ENCODE data around the gene VSIG10. TPM values are rescaled to one million over a fixed set of nuclear protein-coding genes. Genes with fewer than 3 reads are reported as not detected.

Gene VSIG10
- polyA plus RNA-seq, 1 experiment: 9.3 TPM

DNA sequence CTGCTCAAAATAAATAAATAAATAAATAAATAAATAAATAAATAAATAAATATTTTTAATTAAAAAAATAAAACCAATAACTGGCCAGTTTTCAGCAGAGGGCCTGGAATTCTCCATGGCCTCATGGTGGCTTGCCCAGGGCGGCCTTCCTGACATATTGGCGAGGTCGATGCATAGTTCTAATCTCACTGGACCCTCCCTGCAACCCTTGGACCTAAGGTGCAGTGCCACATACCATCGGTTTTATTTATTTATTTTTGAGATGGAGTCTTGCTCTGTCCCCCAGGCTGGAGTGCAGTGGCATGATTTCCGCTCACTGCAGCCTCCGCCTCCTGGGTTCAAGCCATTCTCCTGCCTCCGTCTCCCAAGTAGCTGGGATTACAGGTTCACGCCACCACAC is 3.9 kb upstream of the VSIG10 start:
- Histone ChIP-seq H3K27me3 (ENCODE audit: control insufficient read depth, insufficient read depth, low read length) (no peaks in the 10 kb centered on the region), H3K4me3 (ENCODE audit: low read depth, low read length) (no peak overlapping the region), H3K36me3 (ENCODE audit: control insufficient read depth, insufficient read depth, low read length) (no peaks in the 10 kb centered on the region)
- CTCF ChIA-PET: interaction anchor here (3.3 kb wide), 1 partner anchor 14 kb away, joined by 18 read pairs; no protein-coding TSS in a partner anchor
- POLR2A ChIA-PET: no interaction called here
- TF ChIP-seq CTCF (IDR thresholded peaks at IDR 0.05; ENCODE audit: insufficient read depth, low read depth, low read length): no peak
- no peak for DNase-seq (ENCODE audit: low read depth)

DNA sequence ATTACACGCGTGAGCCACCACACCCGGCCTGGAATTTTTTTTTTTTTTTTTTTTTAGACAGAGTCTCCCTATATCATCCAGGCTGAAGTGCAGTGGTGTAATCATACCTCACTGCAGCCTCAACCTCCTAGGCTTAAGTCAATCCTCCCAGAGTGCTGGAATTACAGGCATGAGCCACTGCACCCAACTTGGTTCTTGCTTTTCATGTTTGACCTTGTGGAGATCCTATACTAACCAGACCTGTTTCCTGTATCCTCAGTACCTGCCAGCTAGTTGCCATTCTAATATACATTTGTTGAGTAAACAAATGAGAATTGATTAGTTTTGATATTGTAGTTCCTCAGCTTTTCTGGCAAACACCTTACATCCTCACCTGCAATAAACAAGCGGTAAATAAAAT is 3.2 kb upstream of the VSIG10 start:
- no peaks in the 10 kb centered on the region for H3K27me3 ChIP-seq (ENCODE audit: control insufficient read depth, insufficient read depth, low read length)
- CTCF ChIA-PET: no interaction called here

DNA sequence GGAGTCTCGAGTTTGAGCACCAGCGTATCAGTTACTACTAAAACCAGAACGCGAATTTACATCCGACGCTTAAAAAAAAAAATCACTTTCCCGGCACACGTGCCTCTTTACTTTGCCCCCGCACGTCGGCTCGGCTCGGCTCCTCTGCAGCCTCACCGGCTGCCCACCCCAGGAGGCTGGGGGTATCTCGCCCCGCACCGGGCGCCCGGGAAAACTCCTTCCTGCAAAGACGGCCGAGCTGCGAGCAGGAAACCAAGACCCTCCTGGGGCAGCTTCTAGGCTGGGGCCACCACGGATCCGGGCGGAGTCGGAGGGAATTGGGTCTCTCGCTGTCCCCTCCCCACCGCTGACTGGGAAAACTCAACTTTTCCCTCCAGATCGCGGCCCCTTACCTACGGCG is 610 bp downstream of the VSIG10 start:
- CTCF ChIA-PET: interaction anchor here (0.6 to 1.4 kb wide), 3 partner anchors 26 to 364 kb away, joined by 3 read pairs; no protein-coding TSS in a partner anchor
- Histone ChIP-seq H3K27me3 (ENCODE audit: control insufficient read depth, insufficient read depth, low read length) (no peaks in the 10 kb centered on the region), H3K4me3 (ENCODE audit: low read depth, low read length) (peak overlapping the region; percentile 64), H3K36me3 (ENCODE audit: control insufficient read depth, insufficient read depth, low read length) (no peaks in the 10 kb centered on the region)
- no peak for DNase-seq (ENCODE audit: low read depth)
- POLR2A ChIA-PET: no interaction called here
- TF ChIP-seq CTCF (IDR thresholded peaks at IDR 0.05; ENCODE audit: insufficient read depth, low read depth, low read length): no peak

More for the DNA sequence above, 3.2 kb upstream of the VSIG10 start:
- no peaks in the 10 kb centered on the region for H3K36me3 ChIP-seq (ENCODE audit: control insufficient read depth, insufficient read depth, low read length)
- no peak for TF ChIP-seq CTCF (IDR thresholded peaks at IDR 0.05; ENCODE audit: insufficient read depth, low read depth, low read length)
- H3K4me3 ChIP-seq (ENCODE audit: low read depth, low read length): no peak overlapping the region
- DNase-seq (ENCODE audit: low read depth): no peak
- POLR2A ChIA-PET: no interaction called here

- no peak for TF ChIP-seq CTCF (IDR thresholded peaks at IDR 0.05; ENCODE audit: insufficient read depth, low read depth, low read length)
- no peaks in the 10 kb centered on the region for H3K36me3 ChIP-seq (ENCODE audit: control insufficient read depth, insufficient read depth, low read length)
- CTCF ChIA-PET: interaction anchor here (0.7 to 1.4 kb wide), 3 partner anchors 19 to 228 kb away, joined by 3 to 4 read pairs (median 3); no protein-coding TSS in a partner anchor
- no peaks in the 10 kb centered on the region for H3K27me3 ChIP-seq (ENCODE audit: control insufficient read depth, insufficient read depth, low read length)
- POLR2A ChIA-PET: no interaction called here
- no peak for DNase-seq (ENCODE audit: low read depth)
- peak overlapping the region; percentile 64 for H3K4me3 ChIP-seq (ENCODE audit: low read depth, low read length)
Measured at GRCh38 chr12:118102609-118103008, 1.2 kb downstream of the VSIG10 start.

GRCh38 chr12:118102070-118102469 is 1.7 kb downstream of the VSIG10 start:
- ChIA-PET CTCF (interaction anchor here (0.7 to 1.3 kb wide), 3 partner anchors 8 to 19 kb away, joined by 3 to 4 read pairs (median 3); no protein-coding TSS in a partner anchor), POLR2A (no interaction called here)
- Histone ChIP-seq H3K4me3 (ENCODE audit: low read depth, low read length) (no peak overlapping the region), H3K27me3 (ENCODE audit: control insufficient read depth, insufficient read depth, low read length) (no peaks in the 10 kb centered on the region), H3K36me3 (ENCODE audit: control insufficient read depth, insufficient read depth, low read length) (no peaks in the 10 kb centered on the region)
- no peak for TF ChIP-seq CTCF (IDR thresholded peaks at IDR 0.05; ENCODE audit: insufficient read depth, low read depth, low read length)
- DNase-seq (ENCODE audit: low read depth): no peak

Measured in BJ (cell line).